DND-41 (cell line): ENCODE results near the gene ANXA1.

Experiments used
- ATAC-seq: fragments of 200-7000 bp; cut with Tn5 transposase; 3 replicates; pipeline ENCODE4 v1.9.1; 2021; ENCODE audit warnings: low read depth; ENCODE audit not compliant: insufficient read depth
- DNase-seq: peaks from one replicate; pipeline ENCODE4 v3.0.0-alpha.2; 2020
- H2AFZ ChIP-seq: 2 replicates; pipeline ENCODE4 v1.6.0; 2012; ENCODE audit warnings: low read depth, low read length
- H3K27ac ChIP-seq: 2 replicates; pipeline ENCODE4 v1.5.1; 2012; ENCODE audit warnings: low read length, inconsistent platforms
- H3K27me3 ChIP-seq: fragments of 200-600 bp; sonication (generic); 2 replicates; pipeline ENCODE4 v1.6.0; 2012; ENCODE audit warnings: low read length, mild to moderate bottlenecking, inconsistent platforms; ENCODE audit not compliant: insufficient read depth, poor library complexity
- H3K36me3 ChIP-seq: 2 replicates; pipeline ENCODE4 v1.5.1; 2012; ENCODE audit warnings: low read length, inconsistent platforms; ENCODE audit not compliant: insufficient read depth
- H3K4me1 ChIP-seq: 2 replicates; pipeline ENCODE4 v1.5.1; 2012; ENCODE audit warnings: mild to moderate bottlenecking, low read length; ENCODE audit not compliant: insufficient read depth
- H3K4me2 ChIP-seq: 2 replicates; pipeline ENCODE4 v1.6.0; 2012; ENCODE audit warnings: mild to moderate bottlenecking, moderate library complexity, low read length, inconsistent platforms; ENCODE audit not compliant: insufficient read depth
- H3K4me3 ChIP-seq, 2 experiments: fragments of 200-600 bp in 1 of 2; shearing (Covaris generic) in 1 of 2; 2 replicates each; pipeline ENCODE4 v1.5.1; 2012 to 2016; ENCODE audit warnings: inconsistent platforms in 2 of 2, low read length in 2 of 2, mild to moderate bottlenecking in 2 of 2, low read depth in 1 of 2, moderate library complexity in 1 of 2
- H3K79me2 ChIP-seq: 2 replicates; pipeline ENCODE4 v1.6.0; 2012; ENCODE audit warnings: low read length, inconsistent platforms; ENCODE audit not compliant: insufficient read depth
- H3K9ac ChIP-seq: 2 replicates; pipeline ENCODE4 v1.6.0; 2012; ENCODE audit warnings: low read depth, mild to moderate bottlenecking, inconsistent platforms, low read length, moderate library complexity
- H3K9me3 ChIP-seq: 2 replicates; pipeline ENCODE4 v1.5.1; 2012; ENCODE audit warnings: low read length, moderate library complexity, mild to moderate bottlenecking, inconsistent platforms; ENCODE audit not compliant: insufficient read depth, severe bottlenecking
- H4K20me1 ChIP-seq: 2 replicates; pipeline ENCODE4 v1.6.0; 2012; ENCODE audit warnings: low read length; ENCODE audit not compliant: insufficient read depth
- CTCF ChIP-seq: IDR thresholded peaks from 2 replicates; pipeline ENCODE4 v1.5.1; 2012; ENCODE audit warnings: borderline replicate concordance, low read length, moderate library complexity, mild to moderate bottlenecking; ENCODE audit not compliant: poor library complexity, severe bottlenecking; ENCODE audit errors: extremely low read depth
- EZH2 ChIP-seq: IDR thresholded peaks from 3 replicates; pipeline ENCODE4 v1.6.1; 2012; ENCODE audit warnings: borderline replicate concordance, low read depth, mild to moderate bottlenecking, moderate library complexity, low read length, inconsistent platforms; ENCODE audit not compliant: severe bottlenecking

The ANXA1 gene

DNA sequence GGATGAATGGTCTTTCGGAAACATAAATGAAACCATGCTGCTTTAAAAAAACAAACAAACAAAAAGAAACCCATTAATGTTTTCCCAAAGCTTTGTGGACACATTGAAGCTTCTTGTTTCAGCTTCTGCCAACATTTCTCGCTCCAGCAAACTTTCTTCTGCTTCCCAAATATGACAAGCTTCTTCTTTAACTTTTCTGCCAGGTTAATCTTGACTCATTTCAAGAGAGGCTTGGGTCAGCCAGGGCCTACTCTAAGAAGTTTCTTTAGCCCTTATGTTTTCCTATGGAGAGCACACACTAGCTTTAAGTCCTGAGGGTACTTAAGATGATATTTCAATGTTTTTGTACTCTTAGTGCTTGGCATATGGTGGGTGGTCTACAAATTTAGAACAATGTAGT is 6.1 kb downstream of the ANXA1 start:
- Histone ChIP-seq H4K20me1 (no peaks in the 10 kb centered on the region), H3K9ac (no peak overlapping the region), H2AFZ (no peak overlapping the region), H3K27ac (peak overlapping the region; percentile 59), H3K79me2 (peaks cover 70% of the 10 kb centered on the region), H3K36me3 (peaks cover 62% of the 10 kb centered on the region), H3K4me3 (0 out of 4 replicates have a peak overlapping the region, but pooled peaks of 1 of the 2 experiments have one; percentile 0), H3K4me2 (peak overlapping the region; percentile 78; the same call in 1 of the 2 replicates), H3K9me3 (no peaks in the 10 kb centered on the region), H3K4me1 (peaks cover 57% of the 10 kb centered on the region), H3K27me3 (no peaks in the 10 kb centered on the region)
- DNase-seq (no peak), ATAC-seq (no peak)
- TF ChIP-seq CTCF (no peak), EZH2 (no peak)

DNA sequence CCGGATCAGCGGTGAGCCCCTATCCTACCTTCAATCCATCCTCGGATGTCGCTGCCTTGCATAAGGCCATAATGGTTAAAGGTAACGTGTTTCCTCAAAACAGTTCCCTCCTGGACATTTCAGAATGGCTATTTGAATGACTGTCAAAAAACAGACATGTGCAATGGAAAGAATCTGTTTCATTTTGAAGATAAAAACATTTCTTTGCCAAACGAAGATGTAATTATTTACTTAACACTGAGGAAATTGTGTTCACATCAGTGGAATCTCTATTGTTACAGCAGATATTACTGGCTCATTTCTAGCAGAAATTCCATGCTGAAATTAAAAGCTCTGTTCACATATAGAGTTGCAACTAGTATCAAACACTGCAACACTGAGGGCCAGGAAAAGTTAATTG is 7.1 kb downstream of the ANXA1 start:
- no peak for ATAC-seq
- H3K27ac ChIP-seq: peak overlapping the region; percentile 49; the same call in 1 of the 2 replicates
- no peaks in the 10 kb centered on the region for H3K27me3 ChIP-seq
- H3K79me2 ChIP-seq: peaks cover 61% of the 10 kb centered on the region
- TF ChIP-seq EZH2: no peak
- no peak for TF ChIP-seq CTCF
- H3K4me1 ChIP-seq: peaks cover 51% of the 10 kb centered on the region
- peaks cover 71% of the 10 kb centered on the region for H3K36me3 ChIP-seq
- H4K20me1 ChIP-seq: no peaks in the 10 kb centered on the region
- H3K4me2 ChIP-seq: peak overlapping the region; percentile 29; the same call in 1 of the 2 replicates
- H3K4me3 ChIP-seq: no peak overlapping the region
- no peak overlapping the region for H3K9ac ChIP-seq
- DNase-seq: no peak
- no peaks in the 10 kb centered on the region for H3K9me3 ChIP-seq
- H2AFZ ChIP-seq: no peak overlapping the region

DNA sequence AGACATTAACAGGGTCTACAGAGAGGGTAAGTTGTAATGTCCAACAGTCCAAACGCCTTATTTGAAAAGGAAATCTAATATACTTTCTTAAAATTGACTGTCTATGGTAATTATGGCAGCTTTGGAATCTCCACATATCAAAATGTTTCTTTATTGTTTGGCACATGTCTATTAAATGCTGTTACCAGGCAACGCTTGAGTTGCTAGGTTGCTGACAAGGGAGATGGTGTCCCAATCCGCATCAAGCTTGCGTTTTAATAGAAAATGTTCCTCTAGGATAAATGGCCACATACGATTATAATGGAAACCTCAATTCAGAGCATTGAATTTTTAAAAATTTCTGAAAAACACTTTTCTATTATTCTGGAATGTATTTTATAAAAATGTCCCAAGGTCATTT is 9.2 kb downstream of the ANXA1 start:
- Histone ChIP-seq H4K20me1 (no peaks in the 10 kb centered on the region), H3K9ac (no peak overlapping the region), H3K4me1 (peaks cover 30% of the 10 kb centered on the region), H3K36me3 (peaks cover 86% of the 10 kb centered on the region), H3K27ac (no peak overlapping the region), H3K27me3 (no peaks in the 10 kb centered on the region), H3K9me3 (no peaks in the 10 kb centered on the region), H3K79me2 (peaks cover 40% of the 10 kb centered on the region), H3K4me2 (no peak overlapping the region), H3K4me3 (no peak overlapping the region), H2AFZ (no peak overlapping the region)
- DNase-seq (no peak), ATAC-seq (no peak)
- no peak for TF ChIP-seq EZH2
- TF ChIP-seq CTCF: no peak
